SIG-M5 treated with dmso at 0.1 percent for 504 hours (cell line): Measurements from ENCODE around the gene SLC4A3.

Experiments
- DNase-seq: peaks from one replicate; lab custom pipeline; 2025; ENCODE audit not compliant: unreplicated experiment; lab: John Stamatoyannopoulos, UW

Gene SLC4A3

GRCh38 chr2:219613461-219614070 lies 13.9 kb upstream of the SLC4A3 start:
- DNase-seq = no peak

GRCh38 chr2:219614076-219614860 lies 13.2 kb upstream of the SLC4A3 start:
- DNase-seq = no peak

- DNase-seq = no peak
These were observed 12.4 kb upstream of the SLC4A3 start for GRCh38 chr2:219615036-219615435.

- DNase-seq = no peak
These were observed 11.5 kb upstream of the SLC4A3 start for GRCh38 chr2:219615894-219616293.

GRCh38 chr2:219616550-219616949 lies 10.9 kb upstream of the SLC4A3 start:
- no peak for DNase-seq

- DNase-seq = no peak
These were observed 8.7 kb upstream of the SLC4A3 start for GRCh38 chr2:219618733-219619122.

GRCh38 chr2:219619235-219619634 lies 8.2 kb upstream of the SLC4A3 start:
- no peak for DNase-seq

GRCh38 chr2:219620546-219620945 lies 6.9 kb upstream of the SLC4A3 start:
- no peak for DNase-seq

GRCh38 chr2:219621935-219622334 lies 5.5 kb upstream of the SLC4A3 start:
- no peak for DNase-seq

- DNase-seq = no peak
These were observed 5.0 kb upstream of the SLC4A3 start for GRCh38 chr2:219622472-219622871.

- DNase-seq = no peak
These were observed 2.9 kb upstream of the SLC4A3 start for GRCh38 chr2:219624565-219624964.

- no peak for DNase-seq
These were observed 2.3 kb upstream of the SLC4A3 start for GRCh38 chr2:219625179-219625578.

- DNase-seq = no peak
These were observed 890 bp upstream of the SLC4A3 start for GRCh38 chr2:219626540-219626939.

- no peak for DNase-seq
These were observed 980 bp downstream of the SLC4A3 start for GRCh38 chr2:219628235-219628985.

- no peak for DNase-seq
These were observed 1.8 kb downstream of the SLC4A3 start for GRCh38 chr2:219628986-219629901.

- no peak for DNase-seq
These were observed 2.7 kb downstream of the SLC4A3 start for GRCh38 chr2:219629976-219630695.

GRCh38 chr2:219630770-219631405 lies 3.5 kb downstream of the SLC4A3 start:
- no peak for DNase-seq

GRCh38 chr2:219631406-219631891 lies 4.0 kb downstream of the SLC4A3 start:
- no peak for DNase-seq

GRCh38 chr2:219631904-219632759 lies 4.7 kb downstream of the SLC4A3 start:
- DNase-seq = no peak
